Stimulated activated CD8-positive, alpha-beta memory T cell treated with anti-CD3 and anti-CD28 coated beads, Interleukin-4, amount 100 ng/mL, for 24 hours (primary cell): ENCODE results near the gene DMKN.
A peak's percentile ranks its signal among the peaks of the same experiment; 100 is the strongest.

ENCODE experiments used
- DNase-seq: peaks from one replicate; pipeline ENCODE4 v3.0.0-alpha.2; 2020; ENCODE audit warnings: low read depth

The DMKN gene

DNA sequence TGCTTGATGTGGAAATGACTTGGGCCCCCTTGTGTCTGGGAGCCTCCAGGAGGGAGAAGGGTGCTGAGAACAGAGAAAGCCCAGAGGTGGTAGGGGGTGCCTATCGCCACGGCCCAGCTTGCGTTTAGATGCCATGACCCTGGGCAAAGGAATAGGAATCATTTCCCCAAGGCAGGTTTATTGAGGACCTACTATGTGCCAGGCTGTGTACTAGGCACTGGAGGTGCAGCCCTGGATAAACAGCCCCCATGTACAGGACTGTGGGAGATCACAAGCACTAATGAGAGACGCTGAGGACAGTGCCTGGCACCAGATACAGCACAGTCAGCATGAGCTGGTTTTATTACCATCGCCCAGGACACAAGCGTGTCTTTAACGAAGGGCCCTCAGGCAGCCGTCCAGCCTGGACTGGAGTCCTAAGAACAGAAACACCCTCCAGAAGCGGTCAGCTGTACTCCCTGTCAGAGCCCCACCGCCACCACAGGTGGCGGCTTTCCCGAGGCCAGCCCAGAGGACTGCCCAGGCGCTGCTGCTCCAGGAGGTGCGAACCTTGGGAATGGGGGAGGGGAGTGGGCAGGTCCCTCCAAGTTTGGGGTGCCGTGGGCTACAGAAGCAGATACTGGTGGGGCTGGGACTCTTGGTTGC, 36.6 kb upstream of the DMKN start:
- no peak for DNase-seq

DNA sequence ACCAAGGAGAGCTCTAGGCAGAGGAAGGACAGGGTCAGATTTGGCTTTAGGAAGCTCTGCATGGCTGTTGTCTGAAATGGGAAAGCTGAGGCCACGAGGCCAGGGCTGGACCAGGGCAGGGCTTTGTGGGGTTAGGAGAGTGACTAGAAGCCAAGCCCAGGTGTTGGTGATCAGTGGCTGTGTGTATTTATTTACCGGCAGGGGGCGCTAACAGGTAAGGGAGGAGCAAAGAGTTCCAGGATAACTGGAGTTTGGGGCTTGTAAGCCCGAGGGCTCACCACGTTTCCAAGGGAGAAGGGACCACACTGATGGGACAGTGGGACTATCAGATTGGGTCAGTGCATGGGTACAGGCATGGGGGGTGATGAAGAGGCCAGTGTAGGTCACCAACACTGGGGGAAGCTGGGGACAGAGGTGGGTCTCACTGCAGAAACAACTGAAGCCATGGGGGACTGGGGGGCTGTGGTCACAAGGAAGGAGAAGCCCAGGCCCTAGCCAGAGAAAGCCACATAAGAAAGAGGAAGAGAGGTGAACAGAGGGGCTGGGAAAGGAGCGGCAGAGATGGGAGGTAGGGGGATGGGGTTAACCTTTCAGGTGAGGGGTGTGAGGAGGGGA, 35.8 kb upstream of the DMKN start:
- DNase-seq: no peak

DNA sequence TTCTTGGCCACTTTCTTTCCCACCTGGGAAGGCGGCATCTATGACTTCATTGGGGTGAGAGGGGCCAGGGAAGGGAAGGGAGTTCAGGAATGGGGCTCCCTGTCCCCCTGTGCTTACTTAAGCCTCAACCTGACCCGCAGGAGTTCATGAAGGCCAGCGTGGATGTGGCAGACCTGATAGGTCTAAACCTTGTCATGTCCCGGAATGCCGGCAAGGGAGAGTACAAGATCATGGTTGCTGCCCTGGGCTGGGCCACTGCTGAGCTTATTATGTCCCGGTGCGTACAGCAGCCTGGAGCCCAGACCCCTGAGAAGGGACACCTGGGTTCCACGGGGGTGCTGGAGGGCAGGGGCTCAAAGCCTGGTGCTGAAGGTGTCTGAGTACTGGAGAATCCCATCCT, 33.1 kb upstream of the DMKN start:
- DNase-seq: no peak

DNA sequence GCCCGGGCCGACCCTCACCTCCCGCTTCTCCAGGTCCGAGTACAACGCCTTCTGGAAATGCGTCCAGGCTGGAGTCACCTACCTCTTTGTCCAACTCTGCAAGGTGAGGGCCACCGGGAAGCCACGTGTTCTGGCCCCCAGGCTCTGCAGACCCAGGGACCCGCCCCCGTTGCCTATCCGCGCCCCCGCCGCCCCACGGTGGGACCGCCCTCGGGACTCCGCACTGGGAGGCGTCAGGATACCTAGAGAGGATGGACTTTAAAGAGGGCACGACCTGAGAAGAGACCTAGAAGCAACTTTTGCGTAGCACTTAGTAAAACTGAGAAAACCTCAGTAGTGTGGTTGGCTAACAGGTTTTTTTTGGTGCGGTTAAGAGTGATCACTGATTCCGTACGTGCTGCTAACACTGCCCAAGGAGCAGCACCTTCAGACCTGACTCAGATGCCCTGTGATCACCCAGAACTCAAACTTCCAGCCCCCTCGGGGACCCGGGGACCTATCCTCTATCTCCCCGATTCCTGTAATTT, 32.5 kb upstream of the DMKN start:
- peak; percentile 64 for DNase-seq

DNA sequence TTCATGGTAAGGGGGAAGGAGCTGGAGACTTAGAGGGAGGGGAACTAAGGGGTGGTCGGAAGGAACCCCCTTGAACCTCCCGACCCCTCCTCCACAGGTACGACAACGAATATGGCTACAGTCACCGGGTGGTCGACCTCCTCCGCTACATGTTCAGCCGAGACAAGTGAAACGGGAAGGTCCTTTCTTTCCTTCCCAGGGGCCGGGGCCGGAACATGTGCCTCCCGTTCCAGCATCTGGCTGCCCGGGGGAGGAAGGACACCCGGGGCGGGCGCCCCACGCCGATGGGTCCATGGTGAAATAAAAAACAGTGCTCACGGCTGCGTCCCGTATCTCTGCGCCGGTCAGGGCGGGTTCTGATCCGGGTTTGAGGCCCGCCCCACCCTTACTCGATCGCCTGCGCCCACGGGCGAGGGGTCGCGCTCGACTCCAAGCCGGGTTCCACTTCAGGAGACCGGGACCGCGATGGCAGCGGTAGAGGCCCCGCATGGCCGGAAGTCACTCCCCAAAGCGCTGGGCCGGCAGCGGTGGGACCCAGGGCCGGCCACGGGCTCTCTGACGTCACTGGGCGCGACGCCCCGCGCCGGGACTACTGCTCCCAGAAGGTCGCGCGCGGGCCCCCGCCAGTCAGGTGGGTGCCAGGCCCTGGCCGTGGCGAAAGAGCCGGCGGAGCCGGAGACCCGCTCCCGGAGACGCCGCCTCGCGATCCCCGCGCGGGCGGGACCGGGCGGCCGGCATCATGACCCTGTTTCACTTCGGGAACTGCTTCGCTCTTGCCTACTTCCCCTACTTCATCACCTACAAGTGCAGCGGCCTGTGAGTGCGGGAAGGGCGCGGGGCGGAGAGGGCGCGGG, 31.8 kb upstream of the DMKN start, which contains the start of gene TMEM147:
Gene TMEM147, plus strand, starts transcription at position 626 of the 854 bp plus-strand sequence. Its CDS starts 114 bp downstream, at position 740.
- DNase-seq: peak; percentile 81

DNA sequence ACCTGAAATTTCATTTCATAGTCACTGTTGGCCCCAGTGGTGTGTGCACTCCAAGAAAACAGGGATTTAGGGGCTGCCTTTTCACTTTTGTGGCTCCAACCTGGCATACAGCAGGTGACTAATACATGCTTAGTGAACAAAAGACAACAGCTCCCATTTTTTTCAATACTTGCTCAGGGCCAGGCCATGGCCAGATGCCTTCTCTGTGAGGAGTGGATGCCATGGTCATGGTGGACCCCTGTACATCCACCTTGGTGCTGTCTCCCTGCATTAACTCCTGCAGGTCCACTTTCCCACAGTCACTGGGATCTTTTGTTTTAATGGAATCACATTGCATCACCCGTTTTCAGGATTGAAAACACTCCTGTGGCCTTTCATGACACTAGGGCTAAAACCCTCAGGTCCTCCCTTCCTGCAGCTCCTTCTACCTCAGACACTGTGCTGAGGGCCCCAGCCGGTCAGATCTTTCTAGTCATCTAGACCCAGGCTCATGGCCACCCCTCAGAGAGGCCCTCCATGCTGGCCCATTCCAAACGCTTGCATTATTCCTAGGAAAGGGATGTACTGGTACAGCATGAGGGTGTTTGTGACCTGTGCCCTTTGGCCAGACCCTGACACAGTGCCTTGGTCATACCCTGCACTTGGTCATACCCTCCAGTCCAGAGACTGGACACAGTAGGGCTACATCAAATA, 30.8 kb upstream of the DMKN start:
- DNase-seq: no peak

GRCh38 chr19:35543280-35544109, 30.0 kb upstream of the DMKN start:
- no peak for DNase-seq

GRCh38 chr19:35542209-35542608, 28.8 kb upstream of the DMKN start:
- no peak for DNase-seq

GRCh38 chr19:35540356-35540927, 27.0 kb upstream of the DMKN start:
- no peak for DNase-seq

DNA sequence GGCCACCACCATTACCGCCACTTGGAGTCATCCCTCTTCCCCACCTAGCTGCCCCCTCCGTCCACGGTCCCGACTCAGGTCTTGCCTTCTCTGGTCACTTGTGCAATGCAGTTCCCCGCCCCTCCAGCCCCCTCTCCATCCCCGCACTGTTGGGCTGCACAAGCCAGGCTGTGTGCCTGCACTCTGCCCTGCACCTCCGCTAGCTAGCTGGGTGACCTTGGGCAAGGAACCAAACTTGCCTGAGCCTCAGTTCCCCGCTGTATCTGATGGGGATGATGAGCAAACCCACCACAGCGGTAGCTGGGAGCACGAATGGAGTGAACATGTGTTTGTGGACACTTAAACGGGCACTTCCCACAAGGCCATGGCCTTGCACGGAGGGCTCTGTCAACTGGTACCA, 26.4 kb upstream of the DMKN start:
- DNase-seq: no peak

GRCh38 chr19:35539314-35539713, 25.9 kb upstream of the DMKN start:
- no peak for DNase-seq

DNA sequence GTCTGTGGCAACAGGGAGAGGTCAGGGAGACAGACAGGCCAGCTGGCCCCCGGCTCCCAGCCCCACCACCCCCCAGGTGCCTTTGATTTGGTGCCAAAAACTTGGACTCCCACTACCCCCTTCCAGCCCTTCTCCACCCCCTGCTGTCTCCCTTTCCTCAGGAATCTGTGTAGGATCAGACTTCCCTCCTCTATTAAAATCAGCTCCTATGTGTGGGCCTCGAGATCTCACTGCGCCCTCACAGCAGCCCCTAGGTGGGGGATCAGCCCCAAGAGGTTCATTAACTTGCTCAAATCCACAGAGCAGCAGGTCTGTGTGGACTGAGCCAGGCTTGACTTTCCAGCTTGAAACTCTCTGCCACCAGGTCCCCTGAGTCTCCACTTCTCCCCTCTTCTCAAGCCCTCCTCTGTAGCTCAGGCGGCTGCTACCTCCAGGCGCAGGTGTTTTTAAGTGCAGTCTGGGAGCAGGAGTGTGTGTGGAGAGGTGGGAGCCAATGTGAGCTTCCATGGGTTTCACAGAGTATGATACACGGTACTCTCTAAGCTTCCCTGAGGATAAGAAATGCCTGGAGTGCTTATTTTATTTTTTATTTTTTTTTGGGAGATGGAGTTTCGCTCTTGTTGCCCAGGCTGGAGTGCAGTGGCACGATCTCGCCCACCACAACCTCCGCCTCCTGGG, 21.5 kb upstream of the DMKN start:
- no peak for DNase-seq

GRCh38 chr19:35533822-35534392, 20.5 kb upstream of the DMKN start:
- no peak for DNase-seq

DNA sequence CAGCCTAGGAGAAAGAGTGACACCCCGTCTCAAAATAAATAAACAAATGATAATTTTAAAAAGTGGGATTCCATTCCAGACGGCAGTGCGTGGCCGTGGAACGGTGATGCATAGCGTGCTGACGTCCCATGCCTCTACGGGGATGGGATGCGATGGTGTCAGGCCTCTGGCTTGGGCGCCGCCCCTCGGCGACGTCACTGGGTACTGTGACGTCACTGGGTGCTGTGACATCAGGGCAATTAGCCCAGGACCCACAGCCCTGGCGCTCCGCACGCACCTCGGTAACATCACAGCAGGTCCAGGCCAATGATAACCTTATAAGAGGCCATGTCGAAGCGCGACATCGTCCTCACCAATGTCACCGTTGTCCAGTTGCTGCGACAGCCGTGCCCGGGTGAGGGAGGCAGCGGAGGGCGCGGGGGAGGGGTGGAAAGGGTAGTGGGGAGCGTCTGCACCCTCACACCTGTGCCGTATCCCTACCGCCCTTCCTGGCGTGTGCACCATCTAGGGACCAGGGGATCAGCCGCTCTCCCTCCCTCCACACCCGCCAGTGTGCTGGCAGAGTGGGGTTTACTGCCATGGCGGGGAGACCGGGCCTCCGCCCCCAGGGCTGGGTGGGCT, 19.9 kb upstream of the DMKN start, which contains the start of gene GAPDHS:
Gene GAPDHS, plus strand, starts transcription at position 256 of the 621 bp plus-strand sequence. Its CDS starts 72 bp downstream, at position 328.
- no peak for DNase-seq

DNA sequence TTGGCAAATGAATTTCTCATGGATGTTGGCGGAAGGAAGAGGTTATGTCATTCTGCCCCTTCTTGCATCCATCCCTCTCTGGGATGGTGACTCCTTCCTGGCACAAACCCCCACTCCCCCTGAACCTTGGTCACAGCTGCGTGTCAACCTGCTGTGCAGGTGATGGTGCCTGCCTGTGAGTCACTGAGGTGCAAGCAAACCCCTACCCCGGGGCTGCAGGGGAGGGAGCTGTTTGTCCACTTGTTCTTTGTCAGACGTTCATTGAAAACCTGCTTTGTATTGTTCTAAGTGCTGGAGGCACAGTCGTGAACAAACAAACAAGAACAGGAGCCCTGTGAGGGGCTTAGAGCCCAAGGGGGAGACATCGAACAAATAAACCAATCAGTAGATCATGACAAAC, 17.8 kb upstream of the DMKN start:
- DNase-seq: no peak

GRCh38 chr19:35529241-35530218, 16.1 kb upstream of the DMKN start:
- no peak for DNase-seq

- no peak for DNase-seq
These were observed 15.0 kb upstream of the DMKN start, which contains the start of gene SBSN for GRCh38 chr19:35528218-35529038. SBSN (minus strand) TSS chr19:35528311; CDS start chr19:35528281, 30 bp downstream.
